ENCODE data around the gene OPTC. TPM values are rescaled to one million over a fixed set of nuclear protein-coding genes. Genes with fewer than 3 reads are reported as not detected.

The OPTC gene
- total and polyA plus RNA-seq, 3 donors from 2014 or later, result 0.55 to 1.1 (median 0.87) TPM

GRCh38 chr1:203509135-203509534 lies 15.2 kb downstream of the OPTC start:
- H3K27me3 ChIP-seq, result no peaks in the 10 kb centered on the region
- H3K36me3 ChIP-seq (ENCODE audit: low read depth, missing control alignments), result no peaks in the 10 kb centered on the region
- intact Hi-C loops (cut with DNase I; ENCODE audit: low total_unique reads), result loop anchor here (10.0 kb wide), 1 partner anchor 126 kb away; no protein-coding TSS in a partner anchor
- no peak for DNase-seq
- WGBS, 2 donors, result 80% methylated on average over 1 of the region's 1 CpG
- no peak overlapping the region for H3K27ac ChIP-seq
- TF ChIP-seq POLR2A (IDR thresholded peaks at IDR 0.05), result no peak
- no peak for TF ChIP-seq CTCF (IDR thresholded peaks at IDR 0.05)
- H3K4me1 ChIP-seq, result peaks cover 33% of the 10 kb centered on the region
- H3K9me3 ChIP-seq, result no peaks in the 10 kb centered on the region
- H3K4me3 ChIP-seq, result no peak overlapping the region

- intact Hi-C loops (cut with DNase I; ENCODE audit: low total_unique reads), result no loop called here
- H3K4me1 ChIP-seq, result peaks cover 31% of the 10 kb centered on the region
- H3K27me3 ChIP-seq, result no peaks in the 10 kb centered on the region
- no peak overlapping the region for H3K4me3 ChIP-seq
- 71 to 83% methylated on average over 6 of the region's 6 CpGs for WGBS, 2 donors
- H3K36me3 ChIP-seq (ENCODE audit: low read depth, missing control alignments), result no peaks in the 10 kb centered on the region
- DNase-seq, result no peak
- no peaks in the 10 kb centered on the region for H3K9me3 ChIP-seq
- H3K27ac ChIP-seq, result no peak overlapping the region
- TF ChIP-seq POLR2A (IDR thresholded peaks at IDR 0.05), result no peak
- no peak for TF ChIP-seq CTCF (IDR thresholded peaks at IDR 0.05)
These were observed 17.6 kb downstream of the OPTC start for GRCh38 chr1:203511513-203511912.

GRCh38 chr1:203511930-203512329 lies 18.0 kb downstream of the OPTC start:
- Histone ChIP-seq H3K4me3 (no peak overlapping the region), H3K4me1 (peaks cover 31% of the 10 kb centered on the region), H3K27ac (no peak overlapping the region), H3K9me3 (no peaks in the 10 kb centered on the region), H3K36me3 (ENCODE audit: low read depth, missing control alignments) (no peaks in the 10 kb centered on the region), H3K27me3 (no peaks in the 10 kb centered on the region)
- no peak for TF ChIP-seq POLR2A (IDR thresholded peaks at IDR 0.05)
- intact Hi-C loops (cut with DNase I; ENCODE audit: low total_unique reads), result no loop called here
- 87 to 90% methylated on average over 4 of the region's 4 CpGs for WGBS, 2 donors
- DNase-seq, result no peak

- peaks cover 25% of the 10 kb centered on the region for H3K4me1 ChIP-seq
- H3K27ac ChIP-seq, result no peak overlapping the region
- TF ChIP-seq CTCF (IDR thresholded peaks at IDR 0.05) (no peak), POLR2A (IDR thresholded peaks at IDR 0.05) (no peak)
- H3K9me3 ChIP-seq, result no peaks in the 10 kb centered on the region
- H3K27me3 ChIP-seq, result no peaks in the 10 kb centered on the region
- intact Hi-C loops (cut with DNase I; ENCODE audit: low total_unique reads), result no loop called here
- no peaks in the 10 kb centered on the region for H3K36me3 ChIP-seq (ENCODE audit: low read depth, missing control alignments)
- no peak for DNase-seq
- H3K4me3 ChIP-seq, result no peak overlapping the region
- 56 to 71% methylated on average over 1 of the region's 1 CpG for WGBS, 2 donors
These were observed 18.5 kb downstream of the OPTC start for GRCh38 chr1:203512517-203512847.

- no peak overlapping the region for H3K27ac ChIP-seq
- TF ChIP-seq CTCF (IDR thresholded peaks at IDR 0.05), result no peak
- TF ChIP-seq POLR2A (IDR thresholded peaks at IDR 0.05), result no peak
- peaks cover 21% of the 10 kb centered on the region for H3K4me1 ChIP-seq
These were observed 19.1 kb downstream of the OPTC start for GRCh38 chr1:203512848-203513584.

More at GRCh38 chr1:203512848-203513584, 19.1 kb downstream of the OPTC start:
- 71 to 80% methylated on average over 10 of the region's 10 CpGs for WGBS, 2 donors
- Histone ChIP-seq H3K4me3 (no peak overlapping the region), H3K9me3 (no peaks in the 10 kb centered on the region), H3K27me3 (no peaks in the 10 kb centered on the region), H3K36me3 (ENCODE audit: low read depth, missing control alignments) (no peaks in the 10 kb centered on the region)
- intact Hi-C loops (cut with DNase I; ENCODE audit: low total_unique reads), result no loop called here
- no peak for DNase-seq
